HEK293 (cell line): ENCODE results near the gene RHOU.

Experiments
- CTCF ChIA-PET: fragments of 350-600 bp; formaldehyde crosslinking; extraction: SDS; loops from one replicate; lab custom pipeline; 2021; ENCODE audit warnings: antibody characterized with exemption; lab: Yijun Ruan, JAX
- POLR2A ChIA-PET: fragments of 300-600 bp; formaldehyde crosslinking; extraction: SDS; loops from one replicate; lab custom pipeline; 2020; ENCODE audit warnings: antibody characterized with exemption, inconsistent platforms; lab: Yijun Ruan, JAX
- H3K27ac ChIP-seq: fragments of 200-500 bp; sonication (Bioruptor generic); 2 replicates; pipeline ENCODE4 v1.5.1; 2014; ENCODE audit warnings: low read depth, low read length, control low read depth, inconsistent platforms; ENCODE audit errors: extremely low read depth
- H3K36me3 ChIP-seq, 2 experiments: fragments of 200-500 bp in 1 of 2; sonication (Bioruptor generic) in 1 of 2; 1 replicate in 1 of 2; 2 replicates in 1 of 2; pipeline ENCODE4 v1.5.1; 2014 to 2017; ENCODE audit warnings: inconsistent platforms in 2 of 2, low read length in 2 of 2; ENCODE audit not compliant: control insufficient read depth in 2 of 2, insufficient read depth in 1 of 2
- H3K4me1 ChIP-seq: fragments of 200-500 bp; sonication (Bioruptor generic); 2 replicates; pipeline ENCODE4 v1.5.1; 2014; ENCODE audit warnings: mild to moderate bottlenecking, low read length, inconsistent platforms; ENCODE audit not compliant: control insufficient read depth, insufficient read depth
- H3K4me3 ChIP-seq: 2 replicates; pipeline ENCODE4 v1.5.1; 2011; ENCODE audit warnings: low read depth, mild to moderate bottlenecking, control low read depth, low read length, moderate library complexity
- H3K9me3 ChIP-seq: fragments of 200-500 bp; sonication (Bioruptor generic); 2 replicates; pipeline ENCODE4 v1.5.1; 2014; ENCODE audit warnings: low read depth, low read length, inconsistent platforms; ENCODE audit not compliant: control insufficient read depth, insufficient read depth
- GLIS1 ChIP-seq: fragments of 450-650 bp; formaldehyde crosslinking; IDR thresholded peaks from 2 replicates; pipeline ENCODE4 v1.5.1; 2016; ENCODE audit warnings: missing biosample characterization, missing genetic modification characterization
- IKZF3 ChIP-seq: fragments of 450-650 bp; IDR thresholded peaks from 2 replicates; pipeline ENCODE4 v1.5.0; 2018; ENCODE audit warnings: missing biosample characterization, mild to moderate bottlenecking, missing genetic modification characterization, moderate library complexity
- KLF7 ChIP-seq: fragments of 450-650 bp; formaldehyde crosslinking; IDR thresholded peaks from 2 replicates; pipeline ENCODE4 v1.5.1; 2016; ENCODE audit warnings: missing biosample characterization, missing genetic modification characterization, borderline replicate concordance
- KLF8 ChIP-seq: fragments of 450-650 bp; formaldehyde crosslinking; IDR thresholded peaks from 2 replicates; pipeline ENCODE4 v1.5.1; 2016; ENCODE audit warnings: missing biosample characterization, missing genetic modification characterization
- ZIC2 ChIP-seq: fragments of 450-650 bp; formaldehyde crosslinking; IDR thresholded peaks from 2 replicates; pipeline ENCODE4 v1.5.1; 2016; ENCODE audit warnings: missing biosample characterization, missing genetic modification characterization
- ZNF121 ChIP-seq: fragments of 450-650 bp; formaldehyde crosslinking; IDR thresholded peaks from 2 replicates; pipeline ENCODE4 v1.5.1; 2016; ENCODE audit warnings: missing biosample characterization, missing genetic modification characterization
- ZNF132 ChIP-seq: fragments of 450-650 bp; formaldehyde crosslinking; IDR thresholded peaks from 2 replicates; pipeline ENCODE4 v1.5.1; 2017; ENCODE audit warnings: missing biosample characterization, missing genetic modification characterization, borderline replicate concordance
- ZNF223 ChIP-seq: fragments of 450-650 bp; formaldehyde crosslinking; IDR thresholded peaks from 2 replicates; pipeline ENCODE4 v1.5.1; 2016; ENCODE audit warnings: missing biosample characterization, missing genetic modification characterization
- ZNF266 ChIP-seq: fragments of 450-650 bp; formaldehyde crosslinking; IDR thresholded peaks from 2 replicates; pipeline ENCODE4 v1.5.1; 2016; ENCODE audit warnings: missing biosample characterization, missing genetic modification characterization, low read depth
- ZNF48 ChIP-seq: fragments of 450-650 bp; formaldehyde crosslinking; IDR thresholded peaks from 2 replicates; pipeline ENCODE4 v1.5.1; 2016; ENCODE audit warnings: missing biosample characterization, missing genetic modification characterization
- ZNF555 ChIP-seq: fragments of 450-650 bp; formaldehyde crosslinking; conservative IDR thresholded peaks from 2 replicates; pipeline ENCODE4 v1.5.1; 2017; ENCODE audit warnings: missing biosample characterization, mild to moderate bottlenecking, missing genetic modification characterization, inconsistent platforms
- ZNF585B ChIP-seq: fragments of 450-650 bp; formaldehyde crosslinking; IDR thresholded peaks from 2 replicates; pipeline ENCODE4 v1.5.1; 2016; ENCODE audit warnings: missing biosample characterization, missing genetic modification characterization
- ZNF600 ChIP-seq: fragments of 450-650 bp; formaldehyde crosslinking; IDR thresholded peaks from 2 replicates; pipeline ENCODE4 v1.5.1; 2016; ENCODE audit warnings: missing biosample characterization, missing genetic modification characterization
- ZNF670 ChIP-seq: fragments of 450-650 bp; formaldehyde crosslinking; IDR thresholded peaks from 2 replicates; pipeline ENCODE4 v1.5.1; 2016; ENCODE audit warnings: missing biosample characterization, missing genetic modification characterization, low read depth
- ZNF747 ChIP-seq: fragments of 450-650 bp; formaldehyde crosslinking; IDR thresholded peaks from 2 replicates; pipeline ENCODE4 v1.5.1; 2016; ENCODE audit warnings: missing biosample characterization, missing genetic modification characterization
- ZNF785 ChIP-seq: fragments of 450-650 bp; formaldehyde crosslinking; IDR thresholded peaks from 2 replicates; pipeline ENCODE4 v1.5.1; 2016; ENCODE audit warnings: missing biosample characterization, missing genetic modification characterization
- TF ChIP-seq, protein P1 (sequence below): fragments of 450-650 bp; IDR thresholded peaks from 2 replicates; pipeline ENCODE4 v1.5.1; 2018; ENCODE audit warnings: missing biosample characterization, missing genetic modification characterization
- TF ChIP-seq, protein P2 (sequence below): fragments of 450-650 bp; formaldehyde crosslinking; optimal IDR thresholded peaks from 2 replicates; pipeline ENCODE3; 2016; ENCODE audit warnings: missing biosample characterization, mild to moderate bottlenecking, missing genetic modification characterization
- TF ChIP-seq, protein P3 (sequence below): fragments of 450-650 bp; formaldehyde crosslinking; IDR thresholded peaks from 2 replicates; pipeline ENCODE4 v1.5.1; 2016; ENCODE audit warnings: missing biosample characterization, missing genetic modification characterization
- TF ChIP-seq, protein P4 (sequence below): fragments of 450-650 bp; formaldehyde crosslinking; IDR thresholded peaks from 2 replicates; pipeline ENCODE4 v1.5.1; 2017; ENCODE audit warnings: missing biosample characterization, missing genetic modification characterization
- TF ChIP-seq, protein P5 (sequence below): fragments of 450-650 bp; formaldehyde crosslinking; IDR thresholded peaks from 2 replicates; pipeline ENCODE4 v1.5.1; 2017; ENCODE audit warnings: missing biosample characterization, missing genetic modification characterization

RHOU gene

DNA sequence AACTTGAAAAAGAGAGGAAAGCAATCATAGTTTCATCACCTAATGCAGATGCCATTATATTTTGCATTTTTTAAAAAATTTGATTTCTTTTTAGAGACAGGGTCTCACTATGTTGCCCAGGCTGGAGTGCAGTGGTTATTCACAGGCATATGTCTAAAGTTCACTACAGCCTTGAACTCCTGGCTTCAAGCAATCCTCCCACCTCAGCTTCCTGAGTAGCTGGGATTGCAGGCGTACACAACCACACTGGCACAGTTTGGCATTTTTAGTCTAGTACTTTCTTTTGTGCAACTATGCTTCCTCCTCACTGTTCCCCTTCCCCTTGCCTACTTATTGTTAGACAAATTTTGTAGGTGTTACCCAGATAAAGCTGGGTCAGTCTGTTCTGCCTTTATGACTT lies 18.0 kb downstream of the RHOU start:
- Histone ChIP-seq H3K4me3 (no peak overlapping the region), H3K36me3 (no peaks in the 10 kb centered on the region), H3K4me1 (peaks cover 15% of the 10 kb centered on the region), H3K27ac (no peak overlapping the region), H3K9me3 (no peaks in the 10 kb centered on the region)
- TF ChIP-seq ZNF121 (peak; percentile 97), ZNF585B (no peak)
- ChIA-PET CTCF (interaction anchor here (0.6 to 2.8 kb wide), 3 partner anchors 60 to 474 kb away, joined by 3 to 7 read pairs (median 5); no protein-coding TSS in a partner anchor), POLR2A (interaction anchor here (0.5 kb wide), 1 partner anchor 75 kb away, joined by 3 read pairs; no protein-coding TSS in a partner anchor)

DNA sequence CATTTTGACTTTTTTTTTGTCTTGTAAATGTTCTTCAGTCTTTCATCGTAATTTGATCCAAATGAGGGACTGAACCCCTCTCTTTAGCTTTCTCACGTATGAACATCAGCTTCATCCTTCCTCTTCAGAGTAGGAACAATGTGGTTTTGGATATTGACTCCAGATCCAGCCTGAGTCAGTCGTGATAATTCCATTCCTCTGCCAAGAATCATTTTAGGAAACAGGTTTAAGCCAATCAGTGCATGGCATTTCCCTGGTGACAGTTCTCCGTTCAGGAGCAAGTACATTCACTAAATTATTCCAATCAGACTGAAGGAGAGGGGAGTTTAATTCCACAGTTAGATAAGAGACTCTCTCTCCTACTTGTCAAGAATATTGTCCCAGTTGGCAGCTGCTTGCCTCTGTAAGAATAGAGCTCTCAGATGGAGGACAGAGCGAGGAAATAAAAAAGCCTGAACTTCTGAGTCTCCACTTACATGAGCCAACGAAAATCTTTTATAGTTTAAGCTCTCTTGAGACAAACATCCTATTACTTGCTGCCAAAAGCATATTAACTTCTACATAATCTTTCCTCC lies 18.6 kb downstream of the RHOU start:
- Histone ChIP-seq H3K36me3 (no peaks in the 10 kb centered on the region), H3K9me3 (no peaks in the 10 kb centered on the region)
- POLR2A ChIA-PET: no interaction called here
- TF ChIP-seq, protein P1, sequence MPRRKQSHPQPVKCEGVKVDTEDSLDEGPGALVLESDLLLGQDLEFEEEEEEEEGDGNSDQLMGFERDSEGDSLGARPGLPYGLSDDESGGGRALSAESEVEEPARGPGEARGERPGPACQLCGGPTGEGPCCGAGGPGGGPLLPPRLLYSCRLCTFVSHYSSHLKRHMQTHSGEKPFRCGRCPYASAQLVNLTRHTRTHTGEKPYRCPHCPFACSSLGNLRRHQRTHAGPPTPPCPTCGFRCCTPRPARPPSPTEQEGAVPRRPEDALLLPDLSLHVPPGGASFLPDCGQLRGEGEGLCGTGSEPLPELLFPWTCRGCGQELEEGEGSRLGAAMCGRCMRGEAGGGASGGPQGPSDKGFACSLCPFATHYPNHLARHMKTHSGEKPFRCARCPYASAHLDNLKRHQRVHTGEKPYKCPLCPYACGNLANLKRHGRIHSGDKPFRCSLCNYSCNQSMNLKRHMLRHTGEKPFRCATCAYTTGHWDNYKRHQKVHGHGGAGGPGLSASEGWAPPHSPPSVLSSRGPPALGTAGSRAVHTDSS (tag by site-specific recombination): peak; percentile 58
- TF ChIP-seq ZNF48 (tag by site-specific recombination) (no peak), ZNF266 (no peak), ZNF223 (tag by site-specific recombination) (no peak), IKZF3 (peak; percentile 26; the same call in 1 of the 2 replicates), KLF8 (tag by site-specific recombination) (no peak), ZNF600 (tag by site-specific recombination) (peak; percentile 30; the same call in 1 of the 2 replicates), ZNF785 (tag by site-specific recombination) (no peak), ZNF132 (no peak), KLF7 (tag by site-specific recombination) (no peak), ZNF121 (no peak), GLIS1 (tag by site-specific recombination) (no peak)
- TF ChIP-seq, protein P2, sequence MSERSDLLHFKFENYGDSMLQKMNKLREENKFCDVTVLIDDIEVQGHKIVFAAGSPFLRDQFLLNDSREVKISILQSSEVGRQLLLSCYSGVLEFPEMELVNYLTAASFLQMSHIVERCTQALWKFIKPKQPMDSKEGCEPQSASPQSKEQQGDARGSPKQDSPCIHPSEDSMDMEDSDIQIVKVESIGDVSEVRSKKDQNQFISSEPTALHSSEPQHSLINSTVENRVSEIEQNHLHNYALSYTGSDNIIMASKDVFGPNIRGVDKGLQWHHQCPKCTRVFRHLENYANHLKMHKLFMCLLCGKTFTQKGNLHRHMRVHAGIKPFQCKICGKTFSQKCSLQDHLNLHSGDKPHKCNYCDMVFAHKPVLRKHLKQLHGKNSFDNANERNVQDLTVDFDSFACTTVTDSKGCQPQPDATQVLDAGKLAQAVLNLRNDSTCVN (tag by site-specific recombination): no peak
- TF ChIP-seq, protein P3, sequence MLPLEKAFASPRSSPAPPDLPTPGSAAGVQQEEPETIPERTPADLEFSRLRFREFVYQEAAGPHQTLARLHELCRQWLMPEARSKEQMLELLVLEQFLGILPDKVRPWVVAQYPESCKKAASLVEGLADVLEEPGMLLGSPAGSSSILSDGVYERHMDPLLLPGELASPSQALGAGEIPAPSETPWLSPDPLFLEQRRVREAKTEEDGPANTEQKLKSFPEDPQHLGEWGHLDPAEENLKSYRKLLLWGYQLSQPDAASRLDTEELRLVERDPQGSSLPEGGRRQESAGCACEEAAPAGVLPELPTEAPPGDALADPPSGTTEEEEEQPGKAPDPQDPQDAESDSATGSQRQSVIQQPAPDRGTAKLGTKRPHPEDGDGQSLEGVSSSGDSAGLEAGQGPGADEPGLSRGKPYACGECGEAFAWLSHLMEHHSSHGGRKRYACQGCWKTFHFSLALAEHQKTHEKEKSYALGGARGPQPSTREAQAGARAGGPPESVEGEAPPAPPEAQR: no peak
- TF ChIP-seq, all 188 proteins: peak for 3
- CTCF ChIA-PET: interaction anchor here (1.3 kb wide), 1 partner anchor 473 kb away, joined by 5 read pairs; no protein-coding TSS in a partner anchor
- Histone ChIP-seq H3K4me3 (no peak overlapping the region), H3K27ac (no peak overlapping the region), H3K4me1 (peaks cover 15% of the 10 kb centered on the region)

DNA sequence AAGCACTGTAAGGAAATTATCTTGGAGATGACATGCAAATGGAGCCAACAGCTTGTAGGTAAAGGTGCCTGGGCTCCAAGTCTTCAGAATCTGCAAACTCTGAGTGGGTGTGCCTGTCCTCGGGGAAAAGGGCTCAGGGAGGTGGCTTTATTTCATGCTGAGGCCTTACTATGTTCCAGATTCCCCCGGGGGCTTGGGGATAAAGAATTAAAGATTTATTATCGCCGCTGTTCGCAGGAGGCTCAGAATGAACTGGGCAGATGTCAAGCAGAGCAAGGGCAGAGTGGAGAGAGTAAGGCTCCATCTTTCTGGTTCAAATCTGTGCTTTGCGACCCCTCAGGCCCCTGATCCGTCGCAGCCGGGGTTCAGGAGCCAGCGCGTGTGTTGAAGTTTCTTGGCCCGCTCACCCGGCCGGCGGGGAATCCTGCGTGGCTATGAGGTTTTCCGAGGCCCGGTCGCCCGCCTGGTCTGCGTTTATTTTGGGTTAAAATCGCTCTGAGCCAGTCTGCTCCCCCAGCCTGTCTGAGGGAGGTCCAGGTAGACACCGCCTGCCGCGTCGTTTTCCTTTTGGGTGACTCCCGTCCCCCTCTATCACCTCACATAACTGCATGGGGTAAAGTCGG lies 19.5 kb downstream of the RHOU start:
- TF ChIP-seq, protein P4, sequence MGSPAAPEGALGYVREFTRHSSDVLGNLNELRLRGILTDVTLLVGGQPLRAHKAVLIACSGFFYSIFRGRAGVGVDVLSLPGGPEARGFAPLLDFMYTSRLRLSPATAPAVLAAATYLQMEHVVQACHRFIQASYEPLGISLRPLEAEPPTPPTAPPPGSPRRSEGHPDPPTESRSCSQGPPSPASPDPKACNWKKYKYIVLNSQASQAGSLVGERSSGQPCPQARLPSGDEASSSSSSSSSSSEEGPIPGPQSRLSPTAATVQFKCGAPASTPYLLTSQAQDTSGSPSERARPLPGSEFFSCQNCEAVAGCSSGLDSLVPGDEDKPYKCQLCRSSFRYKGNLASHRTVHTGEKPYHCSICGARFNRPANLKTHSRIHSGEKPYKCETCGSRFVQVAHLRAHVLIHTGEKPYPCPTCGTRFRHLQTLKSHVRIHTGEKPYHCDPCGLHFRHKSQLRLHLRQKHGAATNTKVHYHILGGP: no peak
- TF ChIP-seq ZNF747 (tag by site-specific recombination) (no peak), ZNF555 (tag by site-specific recombination) (no peak), ZNF670 (tag by site-specific recombination) (no peak), ZIC2 (tag by site-specific recombination) (peak; percentile 39)
- TF ChIP-seq, protein P5, sequence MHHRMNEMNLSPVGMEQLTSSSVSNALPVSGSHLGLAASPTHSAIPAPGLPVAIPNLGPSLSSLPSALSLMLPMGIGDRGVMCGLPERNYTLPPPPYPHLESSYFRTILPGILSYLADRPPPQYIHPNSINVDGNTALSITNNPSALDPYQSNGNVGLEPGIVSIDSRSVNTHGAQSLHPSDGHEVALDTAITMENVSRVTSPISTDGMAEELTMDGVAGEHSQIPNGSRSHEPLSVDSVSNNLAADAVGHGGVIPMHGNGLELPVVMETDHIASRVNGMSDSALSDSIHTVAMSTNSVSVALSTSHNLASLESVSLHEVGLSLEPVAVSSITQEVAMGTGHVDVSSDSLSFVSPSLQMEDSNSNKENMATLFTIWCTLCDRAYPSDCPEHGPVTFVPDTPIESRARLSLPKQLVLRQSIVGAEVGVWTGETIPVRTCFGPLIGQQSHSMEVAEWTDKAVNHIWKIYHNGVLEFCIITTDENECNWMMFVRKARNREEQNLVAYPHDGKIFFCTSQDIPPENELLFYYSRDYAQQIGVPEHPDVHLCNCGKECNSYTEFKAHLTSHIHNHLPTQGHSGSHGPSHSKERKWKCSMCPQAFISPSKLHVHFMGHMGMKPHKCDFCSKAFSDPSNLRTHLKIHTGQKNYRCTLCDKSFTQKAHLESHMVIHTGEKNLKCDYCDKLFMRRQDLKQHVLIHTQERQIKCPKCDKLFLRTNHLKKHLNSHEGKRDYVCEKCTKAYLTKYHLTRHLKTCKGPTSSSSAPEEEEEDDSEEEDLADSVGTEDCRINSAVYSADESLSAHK (tag by site-specific recombination): no peak
- TF ChIP-seq, all 188 proteins: peak for 1
- POLR2A ChIA-PET: no interaction called here
- Histone ChIP-seq H3K9me3 (no peaks in the 10 kb centered on the region), H3K36me3 (no peaks in the 10 kb centered on the region), H3K4me1 (peaks cover 15% of the 10 kb centered on the region), H3K27ac (no peak overlapping the region), H3K4me3 (no peak overlapping the region)
- CTCF ChIA-PET: interaction anchor here (0.7 kb wide), 1 partner anchor 263 kb away, joined by 3 read pairs; no protein-coding TSS in a partner anchor
